Left forelimb (tissue), 1 donor: ENCODE results near the gene FGD5.

Experiments
- DNase-seq: peaks from one replicate; pipeline ENCODE4 v3.0.0-alpha.2; 2018; ENCODE audit warnings: low spot score

The FGD5 gene

GRCh38 chr3:14829811-14830210 is 11.0 kb downstream of the FGD5 start:
- no peak for DNase-seq

- no peak for DNase-seq
These were observed 13.2 kb downstream of the FGD5 start for GRCh38 chr3:14831916-14832450.

GRCh38 chr3:14832975-14833722 is 14.4 kb downstream of the FGD5 start:
- DNase-seq: no peak

GRCh38 chr3:14834121-14834520 is 15.4 kb downstream of the FGD5 start:
- DNase-seq: no peak

GRCh38 chr3:14834807-14835466 is 16.2 kb downstream of the FGD5 start:
- no peak for DNase-seq

GRCh38 chr3:14836049-14836468 is 17.3 kb downstream of the FGD5 start:
- DNase-seq: no peak

- DNase-seq: no peak
These were observed 18.6 kb downstream of the FGD5 start for GRCh38 chr3:14837186-14837877.

GRCh38 chr3:14837878-14838258 is 19.1 kb downstream of the FGD5 start:
- no peak for DNase-seq

- DNase-seq: no peak
These were observed 20.5 kb downstream of the FGD5 start for GRCh38 chr3:14839236-14839635.

GRCh38 chr3:14841836-14842235 is 23.1 kb downstream of the FGD5 start:
- DNase-seq: no peak

- DNase-seq: no peak
These were observed 23.5 kb downstream of the FGD5 start for GRCh38 chr3:14842277-14842676.

- no peak for DNase-seq
These were observed 24.6 kb downstream of the FGD5 start for GRCh38 chr3:14843321-14843720.

GRCh38 chr3:14844386-14845170 is 25.8 kb downstream of the FGD5 start:
- no peak for DNase-seq

- no peak for DNase-seq
These were observed 26.4 kb downstream of the FGD5 start for GRCh38 chr3:14845180-14845579.

GRCh38 chr3:14845826-14846225 is 27.1 kb downstream of the FGD5 start:
- no peak for DNase-seq

GRCh38 chr3:14846226-14846880 is 27.6 kb downstream of the FGD5 start:
- DNase-seq: no peak

- DNase-seq: no peak
These were observed 29.1 kb downstream of the FGD5 start for GRCh38 chr3:14847613-14848541.

GRCh38 chr3:14848906-14849305 is 30.1 kb downstream of the FGD5 start:
- no peak for DNase-seq

- no peak for DNase-seq
These were observed 31.0 kb downstream of the FGD5 start for GRCh38 chr3:14849638-14850230.

GRCh38 chr3:14852058-14852594 is 33.4 kb downstream of the FGD5 start:
- DNase-seq: no peak
